ENCODE measurements around the gene AEBP1. TPM values are rescaled to one million over a fixed set of nuclear protein-coding genes. Genes with fewer than 3 reads are reported as not detected.

AEBP1 gene
- total RNA-seq, 1 donor from 2014 or later, result 65.0 TPM

- H3K9ac ChIP-seq (ENCODE audit: low read length), result no peak overlapping the region
- no peak overlapping the region for H3K27ac ChIP-seq (ENCODE audit: low read depth, low read length)
- no peak overlapping the region for H3K4me2 ChIP-seq (ENCODE audit: low read length)
- Mint-ChIP-seq H3K36me3 (ENCODE audit: low read depth, unreplicated experiment) (peaks cover 32% of the 10 kb centered on the region), H3K27me3 (ENCODE audit: low read depth, unreplicated experiment) (no peaks in the 10 kb centered on the region), H3K4me1 (ENCODE audit: low read depth, unreplicated experiment) (no peaks in the 10 kb centered on the region), H3K27ac (ENCODE audit: unreplicated experiment) (no peak overlapping the region), H3K9me3 (ENCODE audit: unreplicated experiment) (no peaks in the 10 kb centered on the region), H3K4me3 (ENCODE audit: unreplicated experiment) (peak overlapping the region; percentile 40)
- no peaks in the 10 kb centered on the region for H3K4me1 ChIP-seq (ENCODE audit: insufficient read depth, low read length)
- no peak overlapping the region for H3K4me3 ChIP-seq (ENCODE audit: insufficient read depth, low read depth, low read length)
- H3K9me3 ChIP-seq (ENCODE audit: insufficient read depth, low read depth, low read length), result no peaks in the 10 kb centered on the region
- H3K27me3 ChIP-seq (ENCODE audit: insufficient read depth, low read length), result no peaks in the 10 kb centered on the region
- peaks cover 41% of the 10 kb centered on the region for H3K36me3 ChIP-seq (ENCODE audit: insufficient read depth, low read length)
- no peak overlapping the region for H2AFZ ChIP-seq (ENCODE audit: low read depth, low read length)
- FAIRE-seq (no peak), DNase-seq (ENCODE audit: low read depth) (no peak)
- H4K20me1 ChIP-seq (ENCODE audit: insufficient read depth, low read length), result peaks cover 74% of the 10 kb centered on the region
- TF ChIP-seq CTCF (IDR thresholded peaks at IDR 0.05; ENCODE audit: insufficient read depth, low read depth, low read length), result no peak
- TF ChIP-seq EZH2 (IDR thresholded peaks at IDR 0.05; ENCODE audit: insufficient read depth, low read length), result no peak
- H3K79me2 ChIP-seq (ENCODE audit: insufficient read depth, low read length), result peaks cover 19% of the 10 kb centered on the region
Observed at GRCh38 chr7:44057181-44057848, 46.8 kb upstream of the AEBP1 start.

GRCh38 chr7:44057849-44058758 is 46.0 kb upstream of the AEBP1 start:
- Histone ChIP-seq H3K79me2 (ENCODE audit: insufficient read depth, low read length) (peaks cover 19% of the 10 kb centered on the region), H3K4me1 (ENCODE audit: insufficient read depth, low read length) (no peaks in the 10 kb centered on the region), H3K4me3 (ENCODE audit: insufficient read depth, low read depth, low read length) (no peak overlapping the region), H3K9me3 (ENCODE audit: insufficient read depth, low read depth, low read length) (no peaks in the 10 kb centered on the region), H4K20me1 (ENCODE audit: insufficient read depth, low read length) (peaks cover 75% of the 10 kb centered on the region), H3K4me2 (ENCODE audit: low read length) (no peak overlapping the region), H3K36me3 (ENCODE audit: insufficient read depth, low read length) (peaks cover 39% of the 10 kb centered on the region), H3K27me3 (ENCODE audit: insufficient read depth, low read length) (no peaks in the 10 kb centered on the region), H3K9ac (ENCODE audit: low read length) (no peak overlapping the region), H3K27ac (ENCODE audit: low read depth, low read length) (no peak overlapping the region), H2AFZ (ENCODE audit: low read depth, low read length) (no peak overlapping the region)
- Mint-ChIP-seq H3K27ac (ENCODE audit: unreplicated experiment) (no peak overlapping the region), H3K36me3 (ENCODE audit: low read depth, unreplicated experiment) (peaks cover 30% of the 10 kb centered on the region), H3K27me3 (ENCODE audit: low read depth, unreplicated experiment) (no peaks in the 10 kb centered on the region), H3K9me3 (ENCODE audit: unreplicated experiment) (no peaks in the 10 kb centered on the region), H3K4me1 (ENCODE audit: low read depth, unreplicated experiment) (no peaks in the 10 kb centered on the region), H3K4me3 (ENCODE audit: unreplicated experiment) (peak overlapping the region; percentile 40)
- FAIRE-seq, result no peak
- no peak for DNase-seq (ENCODE audit: low read depth)
- no peak for TF ChIP-seq CTCF (IDR thresholded peaks at IDR 0.05; ENCODE audit: insufficient read depth, low read depth, low read length)
- TF ChIP-seq EZH2 (IDR thresholded peaks at IDR 0.05; ENCODE audit: insufficient read depth, low read length), result no peak

All from astrocyte (in vitro differentiated cells and primary cell).